Inferior parietal cortex (tissue), 1 donor: ENCODE measurements around the gene THSD7A.
"Not testable (repeated sequence)": the region's sequence is repeated elsewhere in the genome, so short reads cannot be mapped to it uniquely, and the experiment has no call there.

Source experiments
- DNase-seq: peaks from one replicate; pipeline ENCODE4 v3.0.0-alpha.2; 2016; ENCODE audit errors: extremely low spot score

THSD7A gene

DNA sequence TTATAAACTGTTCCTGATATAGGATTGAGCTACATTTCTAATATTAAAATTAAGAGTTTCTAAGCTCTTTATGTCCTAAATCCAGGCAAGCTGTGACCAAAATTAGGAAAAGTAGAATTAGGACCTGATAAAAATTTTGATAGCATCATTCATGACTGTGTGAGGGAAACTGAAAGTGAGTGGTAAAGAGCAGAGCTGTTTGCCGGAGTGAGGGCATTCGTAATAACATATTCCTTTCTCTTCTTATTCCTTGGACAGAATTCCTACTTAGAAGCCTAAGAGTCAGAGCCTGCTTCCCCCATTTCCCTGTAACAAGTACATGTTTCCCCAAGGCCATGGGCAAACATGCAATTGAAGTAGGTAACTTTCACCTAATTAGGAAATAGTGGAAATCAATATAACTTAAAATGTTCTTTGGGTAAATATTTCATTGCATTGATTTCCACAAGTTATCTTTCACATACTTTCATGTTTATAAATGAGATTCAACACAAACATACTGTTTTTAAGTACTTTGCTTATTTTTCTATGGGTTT is 310.0 kb downstream of the THSD7A start:
- DNase-seq: not testable (repeated sequence)

DNA sequence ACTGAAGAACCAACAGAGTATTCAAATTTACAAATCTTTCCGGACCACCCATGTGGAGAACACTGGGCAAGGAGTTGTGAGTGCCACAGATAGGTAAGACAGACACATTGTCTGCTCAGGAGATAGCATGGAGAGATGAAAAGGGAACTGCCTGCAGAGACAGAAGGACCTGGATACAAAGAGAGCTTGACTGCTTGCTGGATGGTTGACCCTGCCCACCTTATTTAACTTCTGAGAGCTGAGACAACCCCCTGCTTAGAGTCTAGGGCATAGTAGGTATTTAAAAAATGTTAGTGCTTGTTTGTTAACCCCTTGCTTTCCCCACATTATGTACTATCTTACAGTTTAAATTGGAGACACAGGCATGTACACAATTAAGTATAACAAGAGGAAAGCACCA is 314.1 kb downstream of the THSD7A start:
- no peak for DNase-seq

DNA sequence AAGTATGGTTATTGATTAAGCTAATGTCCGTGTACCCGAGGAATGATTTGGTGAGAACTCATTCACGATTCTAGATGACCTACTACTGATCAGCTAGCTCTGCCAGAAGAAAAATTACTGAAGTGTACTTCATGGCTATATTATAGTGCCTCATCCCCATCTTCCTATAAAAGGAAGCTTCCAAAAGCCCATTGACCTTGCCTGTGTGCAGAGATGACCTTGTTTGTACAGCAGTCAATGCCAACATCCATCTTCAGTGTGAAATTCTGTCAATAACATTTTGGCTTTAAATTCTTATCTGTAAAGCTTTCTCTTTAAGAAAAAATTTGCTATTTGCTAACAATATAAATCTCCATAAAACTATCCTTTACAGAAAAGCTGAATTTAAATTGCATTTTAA is 315.7 kb downstream of the THSD7A start:
- no peak for DNase-seq

DNA sequence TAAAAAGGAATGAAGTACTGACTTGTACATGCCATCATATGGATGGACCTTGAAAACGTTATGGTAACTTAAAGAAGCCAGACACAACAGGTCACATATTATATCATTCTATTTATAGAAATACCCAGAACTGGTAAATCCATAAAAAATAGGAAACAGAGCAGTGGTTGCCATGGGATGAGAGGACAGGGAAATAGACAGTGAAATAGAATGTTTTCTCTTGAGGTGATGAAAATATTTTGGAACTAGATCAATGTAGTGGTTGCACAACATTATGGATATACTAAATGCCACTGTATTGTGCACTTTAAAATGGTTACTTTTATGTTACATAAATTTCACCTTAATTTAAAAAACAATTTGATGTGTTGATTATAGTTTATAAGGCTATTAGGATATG is 318.5 kb downstream of the THSD7A start:
- no peak for DNase-seq

DNA sequence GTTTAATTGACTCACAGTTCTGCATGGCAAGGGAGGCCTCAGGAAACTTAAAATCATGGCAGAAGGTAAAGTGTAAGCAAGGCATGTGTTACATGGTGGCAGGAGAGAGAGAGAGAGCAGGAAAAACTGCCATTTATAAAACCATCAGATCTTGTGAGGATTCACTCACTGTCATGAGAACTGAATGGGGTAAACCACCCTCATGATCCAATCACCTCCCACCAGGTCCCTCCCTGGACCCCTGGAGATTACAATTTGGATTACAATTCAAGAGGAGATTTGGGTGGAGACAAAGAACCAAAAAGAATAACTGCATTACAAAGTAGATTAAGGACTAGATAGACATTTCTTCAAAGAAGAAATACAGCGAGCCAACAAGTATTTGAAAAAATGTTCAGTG is 324.1 kb downstream of the THSD7A start:
- no peak for DNase-seq

DNA sequence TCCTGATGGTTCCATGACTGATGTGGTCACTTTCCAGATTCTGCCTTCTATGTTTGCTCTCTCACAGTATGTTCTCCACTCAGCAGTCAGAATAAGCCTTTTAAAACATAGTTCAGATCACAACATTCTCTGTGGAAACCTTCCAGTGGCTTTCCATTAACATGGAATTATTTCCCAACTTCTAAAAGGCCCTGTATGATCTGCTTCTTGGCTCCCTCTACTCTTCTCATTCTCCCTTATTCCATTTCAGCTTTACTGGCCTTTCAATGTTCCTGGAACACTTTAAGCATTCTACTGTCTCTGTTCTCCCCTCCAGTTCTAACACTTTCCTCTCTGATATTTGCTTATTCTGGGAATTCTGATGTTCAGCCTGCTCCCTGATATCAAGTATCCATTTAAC is 325.6 kb downstream of the THSD7A start:
- DNase-seq: no peak

DNA sequence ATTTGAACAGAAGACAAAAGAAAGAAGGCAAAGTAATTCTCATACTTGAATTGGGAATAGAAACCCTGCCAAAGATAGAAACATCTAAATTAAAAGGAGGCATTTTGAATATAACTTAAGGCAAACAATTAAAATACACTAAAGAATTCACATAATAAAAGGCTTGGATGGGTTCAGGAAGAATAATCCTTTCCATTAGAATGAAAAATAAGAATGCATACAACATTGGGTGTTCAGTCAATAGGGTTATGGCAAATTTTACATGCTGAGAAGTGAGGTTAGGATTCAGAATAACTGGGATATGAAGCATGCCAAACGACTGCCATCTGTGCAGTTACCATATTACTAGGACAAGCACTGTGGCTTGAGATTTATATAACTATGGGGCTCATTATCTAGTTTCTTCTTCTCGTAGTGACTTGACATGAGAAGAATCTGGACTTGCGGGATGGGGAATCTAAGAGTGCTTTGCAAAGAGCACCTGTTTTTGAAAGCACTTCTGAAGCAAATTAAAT is 326.5 kb downstream of the THSD7A start:
- DNase-seq: no peak

DNA sequence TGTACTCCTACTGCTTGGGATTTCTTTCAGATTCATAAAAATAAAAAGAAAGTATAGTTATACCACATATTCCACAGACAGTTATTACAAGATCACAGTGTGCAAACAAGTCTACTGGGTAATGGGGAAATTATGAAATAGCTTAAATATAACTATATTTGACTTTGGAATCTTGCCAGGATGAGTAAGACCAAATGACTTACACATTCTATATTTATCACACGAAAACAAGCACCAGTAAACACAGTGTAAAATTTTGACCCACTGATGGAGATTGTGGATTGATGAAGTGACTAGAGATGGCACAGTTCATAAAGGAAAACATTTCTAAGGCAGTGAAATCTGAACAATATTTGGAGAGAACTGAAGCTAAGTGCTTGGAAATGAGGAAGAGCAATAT is 339.7 kb downstream of the THSD7A start:
- no peak for DNase-seq

DNA sequence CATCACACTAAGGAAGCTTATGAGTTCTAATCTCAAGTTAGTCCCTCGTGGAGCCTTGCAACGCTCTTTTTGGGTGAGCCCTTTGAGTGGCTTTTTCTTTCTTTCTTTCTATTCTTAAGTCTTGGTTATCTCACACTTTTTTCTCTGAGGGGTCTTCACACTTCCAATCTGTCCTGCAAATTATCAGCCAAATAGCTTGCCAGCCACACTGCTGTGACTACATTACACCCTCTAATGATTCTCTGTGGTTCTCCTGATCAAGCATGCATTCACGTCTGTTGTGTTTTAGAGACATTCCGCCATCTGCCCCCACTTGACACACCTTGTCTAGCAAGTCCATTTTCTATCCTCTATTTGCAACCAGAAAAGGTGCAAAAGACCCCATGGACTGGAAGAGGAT is 340.2 kb downstream of the THSD7A start:
- no peak for DNase-seq

DNA sequence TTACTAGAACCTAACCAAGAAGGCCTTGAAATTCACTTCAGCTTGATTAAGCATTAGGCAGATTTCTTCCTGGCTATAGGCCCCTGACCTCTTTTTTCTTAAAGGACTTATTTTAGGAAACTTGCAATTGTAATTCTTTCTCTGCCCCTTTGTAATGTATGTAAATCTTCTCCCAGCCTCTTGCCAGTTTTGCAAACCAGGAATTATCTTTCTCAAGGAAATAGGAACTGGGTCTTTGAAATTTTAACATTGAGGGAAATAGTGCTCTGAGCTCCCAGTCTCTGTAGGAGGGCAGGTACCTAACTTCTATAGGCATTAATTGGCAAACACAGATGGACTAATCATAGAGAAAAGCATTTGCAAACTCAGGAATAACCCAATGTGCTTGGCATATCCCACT is 342.7 kb downstream of the THSD7A start:
- no peak for DNase-seq

DNA sequence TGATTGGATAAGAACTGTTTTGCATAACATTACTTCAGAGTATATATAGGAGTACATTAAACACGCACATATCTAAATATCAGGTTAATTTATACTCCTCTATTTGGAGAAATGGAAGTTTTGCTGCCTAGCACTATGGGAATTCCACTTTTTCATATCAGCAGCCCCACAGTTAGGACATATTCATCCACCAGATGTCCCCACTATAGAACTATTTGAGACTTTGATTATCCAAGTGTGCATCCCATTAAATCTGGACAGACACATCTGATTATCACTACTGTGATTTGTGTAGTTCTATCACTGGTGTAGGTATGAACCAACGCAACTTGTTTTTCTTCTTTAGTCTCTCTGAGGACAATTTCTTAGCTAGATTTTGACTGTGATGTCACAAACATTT is 345.7 kb downstream of the THSD7A start:
- DNase-seq: no peak

DNA sequence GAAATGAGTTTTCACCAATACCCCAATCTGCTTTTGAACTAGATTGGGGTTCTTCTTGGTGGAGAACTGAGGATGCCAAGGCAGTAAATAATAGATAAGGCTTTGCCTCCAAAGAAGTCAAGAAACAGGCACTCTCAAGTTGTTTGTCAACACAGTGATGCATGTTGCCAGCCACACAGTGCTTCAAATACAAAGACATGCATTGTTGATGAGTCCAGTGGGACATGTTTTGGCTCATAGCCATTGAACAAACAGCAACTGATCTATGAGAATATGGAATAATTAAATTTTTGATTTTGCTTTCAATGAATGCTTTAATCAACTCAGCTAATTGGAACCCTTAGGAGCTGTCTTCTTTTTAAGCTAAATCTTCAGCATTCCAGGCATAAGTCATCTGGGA is 346.4 kb downstream of the THSD7A start:
- DNase-seq: no peak

DNA sequence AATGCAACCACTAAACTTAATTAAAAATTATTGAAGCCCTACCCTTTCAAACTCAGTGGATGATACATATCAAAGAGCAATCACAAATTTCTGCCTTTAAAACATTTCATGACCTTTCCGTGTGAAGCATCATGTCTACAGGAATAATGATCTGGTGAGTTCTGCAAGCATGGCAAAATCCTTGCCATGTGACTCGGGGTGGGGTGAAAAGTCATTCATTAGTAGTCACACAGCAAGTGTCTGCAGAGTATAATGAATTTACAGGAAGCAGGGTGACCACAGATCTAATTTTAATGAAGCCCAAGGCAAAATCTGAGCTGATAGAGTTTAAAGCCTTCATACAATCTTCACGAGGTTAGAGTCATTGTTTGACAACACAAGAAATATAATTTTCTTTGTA is 351.9 kb downstream of the THSD7A start:
- no peak for DNase-seq

DNA sequence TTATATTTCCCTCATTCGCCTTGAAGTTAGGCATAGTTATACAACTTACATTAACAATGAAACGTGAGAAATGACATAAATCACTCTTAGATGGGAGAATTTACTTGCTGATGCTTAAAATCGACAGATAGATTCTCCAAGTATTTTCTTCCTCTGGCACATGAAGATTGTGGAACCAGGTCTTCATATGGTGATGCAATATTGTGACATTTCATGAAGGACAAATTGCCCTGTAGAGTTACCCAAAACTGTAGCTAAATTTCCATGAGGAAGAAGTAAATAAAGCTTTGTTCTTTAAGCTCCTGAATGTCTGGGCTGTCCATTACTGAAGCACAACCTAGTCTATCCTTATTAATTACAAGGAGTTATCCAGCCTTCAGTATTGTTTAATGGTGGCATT is 353.1 kb downstream of the THSD7A start:
- no peak for DNase-seq

DNA sequence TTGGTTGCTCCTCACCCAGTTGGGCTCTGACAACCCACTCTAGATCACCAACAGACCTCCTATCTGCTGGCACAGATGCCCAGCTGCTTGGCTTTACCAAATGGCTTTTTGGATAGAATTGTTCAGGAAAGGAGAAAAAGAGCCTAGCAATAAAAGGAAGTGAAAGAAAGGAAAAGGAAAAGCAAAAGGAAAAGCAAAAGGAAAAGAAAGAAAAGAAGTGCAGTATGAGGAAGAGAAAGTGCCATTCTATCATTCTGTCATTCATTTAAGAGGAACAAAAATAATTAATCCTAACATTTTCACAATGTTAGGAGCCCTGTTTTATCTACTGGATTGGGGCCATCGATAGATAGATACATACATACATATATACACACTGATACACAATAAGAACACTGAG is 353.6 kb downstream of the THSD7A start:
- DNase-seq: no peak

DNA sequence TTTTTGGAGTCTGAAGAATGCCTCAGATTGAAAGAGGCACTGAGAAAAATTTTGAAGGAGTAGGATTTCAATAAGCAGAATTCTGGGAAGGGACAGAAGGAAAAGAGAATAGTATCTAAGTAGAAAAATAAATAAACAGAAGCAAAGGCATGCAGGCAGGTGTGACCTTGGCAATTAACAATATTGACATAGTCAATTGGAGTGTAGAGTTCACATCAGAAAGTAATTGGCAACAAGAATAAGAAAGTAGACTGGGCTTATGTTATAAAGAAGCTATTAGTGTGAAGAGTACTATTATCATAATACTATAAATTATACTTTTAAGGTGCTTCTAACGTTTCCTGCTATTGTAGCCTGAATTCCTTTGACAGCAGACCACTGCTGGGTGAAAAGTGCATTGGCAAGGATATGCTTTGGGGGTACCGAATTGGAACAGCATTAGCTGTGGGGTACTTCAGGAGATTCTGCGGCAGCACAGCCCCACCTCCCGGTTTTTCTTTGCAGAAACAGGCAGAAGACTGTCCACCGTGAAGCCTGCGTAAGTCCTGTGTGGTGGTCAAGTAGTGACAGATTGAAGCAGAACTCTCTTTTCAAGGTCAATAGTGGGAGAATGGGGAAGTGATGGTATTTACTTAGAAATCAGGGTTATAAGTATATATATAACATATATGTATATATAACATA is 357.0 kb downstream of the THSD7A start:
- no peak for DNase-seq

DNA sequence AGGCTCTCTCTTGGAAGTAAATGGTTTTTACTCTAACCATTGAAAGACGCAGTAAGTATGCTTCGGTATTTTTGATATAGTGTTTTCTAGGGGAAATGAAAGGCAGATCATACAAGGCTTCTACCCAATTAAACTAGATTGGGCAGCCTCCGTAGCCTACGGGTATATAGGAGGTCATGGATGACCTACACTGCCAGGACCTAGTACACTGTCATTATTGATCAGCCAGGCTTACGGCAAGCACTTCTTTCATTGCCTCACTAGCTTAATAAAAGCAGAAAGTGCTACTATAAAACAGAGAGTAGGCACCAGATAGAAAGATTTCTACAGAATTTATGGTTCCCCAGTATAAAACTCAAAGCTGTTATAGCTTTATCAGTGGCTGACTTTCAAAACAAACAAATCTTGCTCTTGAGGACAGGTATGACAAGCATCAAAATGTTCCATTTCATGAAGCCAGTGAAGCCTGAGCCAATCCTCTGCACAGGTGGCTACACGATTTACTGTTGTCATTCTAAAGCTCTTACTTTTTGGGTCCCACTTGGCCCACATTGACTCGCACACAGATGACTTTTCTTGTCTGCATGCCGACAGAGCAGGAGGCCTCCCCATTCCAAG is 358.1 kb downstream of the THSD7A start:
- DNase-seq: no peak

DNA sequence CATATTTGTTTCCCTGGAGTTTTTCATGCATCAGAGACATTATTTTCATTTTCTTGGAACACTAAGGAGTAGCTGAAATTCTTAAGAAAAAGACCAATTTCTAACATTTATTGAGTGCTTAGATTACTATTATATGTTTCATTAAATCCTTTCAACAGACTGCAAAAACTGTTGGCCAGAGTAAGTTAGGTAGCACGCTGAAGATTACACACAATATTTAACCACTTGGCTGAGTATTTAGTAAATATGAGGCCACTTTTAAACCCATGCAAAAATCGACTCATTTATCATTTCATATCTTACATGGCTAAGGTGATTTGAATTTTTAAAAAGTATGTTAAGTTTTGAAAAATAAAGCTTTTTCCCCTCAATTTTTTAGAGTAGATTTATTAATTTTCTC is 358.8 kb downstream of the THSD7A start:
- DNase-seq: no peak

DNA sequence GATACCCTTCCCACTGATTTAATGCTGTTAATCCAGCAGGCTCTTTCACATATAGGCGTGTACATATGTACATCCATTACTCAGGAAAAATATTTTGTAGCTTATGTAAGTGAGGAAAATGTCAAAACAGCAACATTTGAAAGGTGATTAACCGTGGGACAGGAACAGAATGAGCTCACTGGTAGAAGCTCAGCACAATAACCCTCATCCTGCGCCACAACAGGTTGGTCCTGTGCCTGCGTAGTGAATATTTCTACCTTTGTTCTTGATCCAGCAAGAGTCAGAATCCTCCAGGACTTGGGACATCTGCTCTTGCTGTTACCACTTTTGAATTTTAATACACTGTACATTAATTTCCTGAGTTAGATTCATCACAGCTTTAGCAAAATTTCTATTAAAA is 359.4 kb downstream of the THSD7A start:
- no peak for DNase-seq

DNA sequence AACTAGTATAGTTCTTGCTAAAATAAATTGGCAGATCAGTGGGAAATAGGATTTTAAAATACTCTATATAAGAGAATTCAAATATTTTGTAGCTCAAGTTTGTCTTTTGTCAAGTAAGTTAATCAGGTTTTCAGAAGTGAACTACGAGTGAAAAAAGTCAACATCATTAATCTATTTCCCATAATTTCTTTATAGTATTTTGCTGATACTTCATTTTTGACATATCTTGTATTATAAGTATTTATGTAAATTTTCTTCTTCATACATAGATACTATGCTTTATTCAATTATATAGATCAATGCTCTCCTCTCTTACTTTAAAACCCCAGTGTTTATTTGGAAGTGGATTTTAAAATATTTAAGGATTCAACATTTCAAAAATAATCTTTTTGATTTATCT is 360.7 kb downstream of the THSD7A start:
- no peak for DNase-seq

DNA sequence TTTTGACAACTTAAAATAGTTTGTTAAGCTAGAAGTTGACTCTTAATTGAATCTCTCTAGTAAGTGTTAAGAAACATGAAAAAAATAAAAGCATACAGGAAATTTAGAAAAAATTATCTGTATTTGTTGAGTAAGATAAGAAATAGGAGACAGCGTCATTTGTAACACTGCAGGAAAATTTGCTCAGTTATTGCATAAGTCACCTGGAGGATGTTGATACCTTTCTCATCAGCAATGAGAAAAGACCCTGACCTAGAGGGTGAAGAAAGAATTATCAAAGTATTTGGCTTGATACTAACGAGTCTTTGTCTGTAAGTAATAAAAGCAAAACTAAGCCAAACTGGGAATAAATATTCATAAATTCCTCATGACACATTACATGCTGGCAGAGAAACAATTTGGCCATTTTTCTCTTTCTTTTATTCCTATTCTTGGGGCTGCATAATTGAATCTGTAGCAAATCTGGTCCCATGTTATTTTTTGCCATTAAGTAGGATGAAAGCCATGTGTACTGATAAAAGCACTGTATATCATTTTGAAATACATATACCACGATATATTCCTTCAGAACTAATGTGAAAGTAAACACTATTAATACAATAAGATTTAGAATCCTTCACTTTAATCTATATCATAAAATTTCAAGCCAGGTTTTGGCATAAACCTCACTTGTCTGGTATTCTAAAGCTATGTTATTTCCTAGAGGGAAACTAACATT is 362.8 kb downstream of the THSD7A start:
- DNase-seq: no peak

DNA sequence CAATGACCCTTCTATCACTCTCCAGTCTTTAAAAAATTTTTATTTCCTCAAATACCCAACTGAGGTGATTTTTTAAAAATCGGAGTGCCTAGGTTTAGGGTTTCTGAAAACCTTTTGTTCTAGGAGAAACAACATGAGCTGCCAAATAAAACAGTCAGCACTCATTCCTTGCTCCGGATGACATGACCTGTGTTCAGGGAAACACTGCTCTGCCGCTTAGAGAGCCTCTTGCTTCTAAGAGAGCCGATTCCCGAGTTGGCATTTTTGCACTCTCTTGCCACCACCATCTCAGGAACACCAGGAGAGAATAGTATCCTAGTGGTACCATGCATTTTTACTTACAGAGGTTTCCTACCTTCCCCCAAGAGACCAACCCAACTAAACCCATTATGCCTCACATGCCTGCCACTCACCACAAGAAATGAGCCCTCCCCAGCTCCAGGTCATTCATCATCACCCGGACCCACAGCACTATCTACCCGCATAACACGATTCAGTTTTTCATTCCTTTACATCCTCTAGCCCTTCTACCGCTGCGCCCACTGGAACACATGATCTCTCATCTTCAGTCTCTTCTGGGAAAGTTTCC is 365.4 kb downstream of the THSD7A start:
- no peak for DNase-seq
